Effector CD4-positive, alpha-beta T cell (primary cell): ENCODE data around the gene ICE2.

Experiments
- DNase-seq: peaks from one replicate; pipeline ENCODE4 v3.0.0-alpha.2; 2020
- total RNA-seq: gene quantifications from one replicate; lab custom pipeline; 2026; lab: John Stamatoyannopoulos, UW

Gene ICE2
- 77.5 reads per million, percentile 77 among the genes with 10 or more reads in this experiment for total RNA-seq

- peak; percentile 95 for DNase-seq
These were observed at the start of gene ICE2 for GRCh38 chr15:60478566-60479360. Gene ICE2 (minus strand): TSS chr15:60479142. CDS start chr15:60477977, 1,165 bp downstream.

- peak; percentile 31 for DNase-seq
These were observed 49.6 kb upstream of the ICE2 start for GRCh38 chr15:60528530-60528929.

GRCh38 chr15:60527456-60527855 lies 48.5 kb upstream of the ICE2 start:
- no peak for DNase-seq

GRCh38 chr15:60526127-60526616 lies 47.2 kb upstream of the ICE2 start:
- peak; percentile 26 for DNase-seq

- DNase-seq: no peak
These were observed 46.5 kb upstream of the ICE2 start for GRCh38 chr15:60525341-60526039.

- no peak for DNase-seq
These were observed 44.1 kb upstream of the ICE2 start for GRCh38 chr15:60523056-60523455.

GRCh38 chr15:60520825-60521368 lies 42.0 kb upstream of the ICE2 start:
- DNase-seq: peak; percentile 74

- no peak for DNase-seq
These were observed 41.3 kb upstream of the ICE2 start for GRCh38 chr15:60520013-60520824.

GRCh38 chr15:60519218-60519617 lies 40.3 kb upstream of the ICE2 start:
- no peak for DNase-seq

GRCh38 chr15:60518511-60518910 lies 39.6 kb upstream of the ICE2 start:
- no peak for DNase-seq

GRCh38 chr15:60514261-60514881 lies 35.4 kb upstream of the ICE2 start:
- no peak for DNase-seq

GRCh38 chr15:60513676-60514075 lies 34.7 kb upstream of the ICE2 start:
- no peak for DNase-seq

- no peak for DNase-seq
These were observed 34.0 kb upstream of the ICE2 start for GRCh38 chr15:60512937-60513336.

- DNase-seq: no peak
These were observed 32.5 kb upstream of the ICE2 start for GRCh38 chr15:60511351-60512031.

GRCh38 chr15:60510006-60510405 lies 31.1 kb upstream of the ICE2 start:
- DNase-seq: no peak

- no peak for DNase-seq
These were observed 30.5 kb upstream of the ICE2 start for GRCh38 chr15:60509470-60509869.

GRCh38 chr15:60508442-60508841 lies 29.5 kb upstream of the ICE2 start:
- DNase-seq: no peak

- DNase-seq: peak; percentile 38
These were observed 28.9 kb upstream of the ICE2 start for GRCh38 chr15:60507596-60508424.

- DNase-seq: no peak
These were observed 17.9 kb upstream of the ICE2 start for GRCh38 chr15:60496853-60497252.

GRCh38 chr15:60494108-60494507 lies 15.2 kb upstream of the ICE2 start:
- no peak for DNase-seq

- no peak for DNase-seq
These were observed 14.2 kb upstream of the ICE2 start for GRCh38 chr15:60493166-60493565.
